Measurements from ENCODE around the gene ZSCAN21. TPM values are rescaled to one million over a fixed set of nuclear protein-coding genes. Genes with fewer than 3 reads are reported as not detected.
A peak's percentile ranks its signal among the peaks of the same experiment; 100 is the strongest.

ZSCAN21 gene
- total and polyA plus RNA-seq, 10 of the 15 experiments (the other 5 are each of a cell fraction or from before 2014, with no cell fraction given): 1.9 to 9.6 (median 7.1) TPM

DNA sequence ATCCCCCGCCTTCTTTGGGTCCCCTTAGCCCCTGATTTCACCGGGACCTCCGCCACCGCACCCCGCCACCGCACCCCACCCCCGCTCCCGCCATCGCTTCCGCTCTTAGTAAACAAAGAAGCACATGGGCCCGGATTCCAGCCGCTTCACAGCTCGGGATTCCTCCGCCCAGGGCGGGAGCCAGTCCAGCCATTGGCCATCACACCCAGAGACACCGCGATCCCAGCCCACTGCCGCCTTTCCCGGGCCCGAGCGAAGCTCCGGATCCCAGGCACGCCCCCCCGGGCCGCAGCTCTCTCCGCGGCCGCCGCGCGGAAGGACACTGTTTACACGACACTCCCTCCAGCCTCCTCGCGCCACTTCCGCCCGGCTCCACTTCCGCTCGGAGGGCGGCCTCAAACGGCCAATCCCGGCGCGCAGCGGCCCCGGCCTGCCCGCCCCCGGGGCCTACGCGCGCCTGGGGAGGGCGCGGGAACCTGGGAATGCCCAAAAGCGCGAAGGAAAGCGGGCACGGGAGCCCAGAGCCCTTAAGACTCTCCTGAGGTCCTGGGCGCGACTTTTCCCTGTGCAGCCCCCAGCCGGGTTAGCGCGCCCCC is 50.9 kb downstream of the ZSCAN21 start (continued):
- TF ChIP-seq FOXM1 (IDR thresholded peaks at IDR 0.05; ENCODE audit: low read depth, low read length): peak; percentile 66; the same call in 1 of the 2 replicates
- no peak for TF ChIP-seq HDGF (IDR thresholded peaks at IDR 0.05)
- peak; percentile 87; the same call in 1 of the 2 replicates for TF ChIP-seq ZNF207 (IDR thresholded peaks at IDR 0.05; ENCODE audit: borderline replicate concordance)
- peak; percentile 97 for TF ChIP-seq FOXK2 (IDR thresholded peaks at IDR 0.05)
- no peak for TF ChIP-seq YBX1 (IDR thresholded peaks at IDR 0.05)
- TF ChIP-seq, protein P1, sequence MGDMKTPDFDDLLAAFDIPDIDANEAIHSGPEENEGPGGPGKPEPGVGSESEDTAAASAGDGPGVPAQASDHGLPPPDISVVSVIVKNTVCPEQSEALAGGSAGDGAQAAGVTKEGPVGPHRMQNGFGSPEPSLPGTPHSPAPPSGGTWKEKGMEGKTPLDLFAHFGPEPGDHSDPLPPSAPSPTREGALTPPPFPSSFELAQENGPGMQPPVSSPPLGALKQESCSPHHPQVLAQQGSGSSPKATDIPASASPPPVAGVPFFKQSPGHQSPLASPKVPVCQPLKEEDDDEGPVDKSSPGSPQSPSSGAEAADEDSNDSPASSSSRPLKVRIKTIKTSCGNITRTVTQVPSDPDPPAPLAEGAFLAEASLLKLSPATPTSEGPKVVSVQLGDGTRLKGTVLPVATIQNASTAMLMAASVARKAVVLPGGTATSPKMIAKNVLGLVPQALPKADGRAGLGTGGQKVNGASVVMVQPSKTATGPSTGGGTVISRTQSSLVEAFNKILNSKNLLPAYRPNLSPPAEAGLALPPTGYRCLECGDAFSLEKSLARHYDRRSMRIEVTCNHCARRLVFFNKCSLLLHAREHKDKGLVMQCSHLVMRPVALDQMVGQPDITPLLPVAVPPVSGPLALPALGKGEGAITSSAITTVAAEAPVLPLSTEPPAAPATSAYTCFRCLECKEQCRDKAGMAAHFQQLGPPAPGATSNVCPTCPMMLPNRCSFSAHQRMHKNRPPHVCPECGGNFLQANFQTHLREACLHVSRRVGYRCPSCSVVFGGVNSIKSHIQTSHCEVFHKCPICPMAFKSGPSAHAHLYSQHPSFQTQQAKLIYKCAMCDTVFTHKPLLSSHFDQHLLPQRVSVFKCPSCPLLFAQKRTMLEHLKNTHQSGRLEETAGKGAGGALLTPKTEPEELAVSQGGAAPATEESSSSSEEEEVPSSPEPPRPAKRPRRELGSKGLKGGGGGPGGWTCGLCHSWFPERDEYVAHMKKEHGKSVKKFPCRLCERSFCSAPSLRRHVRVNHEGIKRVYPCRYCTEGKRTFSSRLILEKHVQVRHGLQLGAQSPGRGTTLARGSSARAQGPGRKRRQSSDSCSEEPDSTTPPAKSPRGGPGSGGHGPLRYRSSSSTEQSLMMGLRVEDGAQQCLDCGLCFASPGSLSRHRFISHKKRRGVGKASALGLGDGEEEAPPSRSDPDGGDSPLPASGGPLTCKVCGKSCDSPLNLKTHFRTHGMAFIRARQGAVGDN (IDR thresholded peaks at IDR 0.05): no peak
- TF ChIP-seq SMAD5 (IDR thresholded peaks at IDR 0.05; ENCODE audit: low read depth): no peak
- peak; percentile 84 for TF ChIP-seq NFYB (IDR thresholded peaks at IDR 0.05; ENCODE audit: insufficient read depth, low read depth, low read length)
- TF ChIP-seq POU2F2 (IDR thresholded peaks at IDR 0.05; ENCODE audit: borderline replicate concordance, low read depth, low read length): no peak; the same call in 2 of the 3 replicates
- no peak for TF ChIP-seq HDAC6 (IDR thresholded peaks at IDR 0.05; ENCODE audit: unreplicated experiment)
- TF ChIP-seq TAF1 (IDR thresholded peaks at IDR 0.05; ENCODE audit: borderline replicate concordance, low read depth, low read length): no peak
- TF ChIP-seq EP300 (IDR thresholded peaks at IDR 0.05; ENCODE audit: borderline replicate concordance in 1 of 2, control insufficient read depth in 1 of 2, low read depth in 2 of 2, low read length in 2 of 2): no peak
- peak; percentile 97 for TF ChIP-seq NBN (IDR thresholded peaks at IDR 0.05)
- TF ChIP-seq, protein P2, sequence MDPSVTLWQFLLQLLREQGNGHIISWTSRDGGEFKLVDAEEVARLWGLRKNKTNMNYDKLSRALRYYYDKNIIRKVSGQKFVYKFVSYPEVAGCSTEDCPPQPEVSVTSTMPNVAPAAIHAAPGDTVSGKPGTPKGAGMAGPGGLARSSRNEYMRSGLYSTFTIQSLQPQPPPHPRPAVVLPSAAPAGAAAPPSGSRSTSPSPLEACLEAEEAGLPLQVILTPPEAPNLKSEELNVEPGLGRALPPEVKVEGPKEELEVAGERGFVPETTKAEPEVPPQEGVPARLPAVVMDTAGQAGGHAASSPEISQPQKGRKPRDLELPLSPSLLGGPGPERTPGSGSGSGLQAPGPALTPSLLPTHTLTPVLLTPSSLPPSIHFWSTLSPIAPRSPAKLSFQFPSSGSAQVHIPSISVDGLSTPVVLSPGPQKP (IDR thresholded peaks at IDR 0.05; ENCODE audit: low read depth, low read length): peak; percentile 90
- no peak for TF ChIP-seq ZNF384 (IDR thresholded peaks at IDR 0.05; ENCODE audit: borderline replicate concordance, low read depth, low read length)
- TF ChIP-seq GATAD2B (conservative IDR thresholded peaks at IDR 0.05; ENCODE audit: low read depth): peak; percentile 94
- TF ChIP-seq, protein P3, sequence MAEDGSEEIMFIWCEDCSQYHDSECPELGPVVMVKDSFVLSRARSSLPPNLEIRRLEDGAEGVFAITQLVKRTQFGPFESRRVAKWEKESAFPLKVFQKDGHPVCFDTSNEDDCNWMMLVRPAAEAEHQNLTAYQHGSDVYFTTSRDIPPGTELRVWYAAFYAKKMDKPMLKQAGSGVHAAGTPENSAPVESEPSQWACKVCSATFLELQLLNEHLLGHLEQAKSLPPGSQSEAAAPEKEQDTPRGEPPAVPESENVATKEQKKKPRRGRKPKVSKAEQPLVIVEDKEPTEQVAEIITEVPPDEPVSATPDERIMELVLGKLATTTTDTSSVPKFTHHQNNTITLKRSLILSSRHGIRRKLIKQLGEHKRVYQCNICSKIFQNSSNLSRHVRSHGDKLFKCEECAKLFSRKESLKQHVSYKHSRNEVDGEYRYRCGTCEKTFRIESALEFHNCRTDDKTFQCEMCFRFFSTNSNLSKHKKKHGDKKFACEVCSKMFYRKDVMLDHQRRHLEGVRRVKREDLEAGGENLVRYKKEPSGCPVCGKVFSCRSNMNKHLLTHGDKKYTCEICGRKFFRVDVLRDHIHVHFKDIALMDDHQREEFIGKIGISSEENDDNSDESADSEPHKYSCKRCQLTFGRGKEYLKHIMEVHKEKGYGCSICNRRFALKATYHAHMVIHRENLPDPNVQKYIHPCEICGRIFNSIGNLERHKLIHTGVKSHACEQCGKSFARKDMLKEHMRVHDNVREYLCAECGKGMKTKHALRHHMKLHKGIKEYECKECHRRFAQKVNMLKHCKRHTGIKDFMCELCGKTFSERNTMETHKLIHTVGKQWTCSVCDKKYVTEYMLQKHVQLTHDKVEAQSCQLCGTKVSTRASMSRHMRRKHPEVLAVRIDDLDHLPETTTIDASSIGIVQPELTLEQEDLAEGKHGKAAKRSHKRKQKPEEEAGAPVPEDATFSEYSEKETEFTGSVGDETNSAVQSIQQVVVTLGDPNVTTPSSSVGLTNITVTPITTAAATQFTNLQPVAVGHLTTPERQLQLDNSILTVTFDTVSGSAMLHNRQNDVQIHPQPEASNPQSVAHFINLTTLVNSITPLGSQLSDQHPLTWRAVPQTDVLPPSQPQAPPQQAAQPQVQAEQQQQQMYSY (CRISPR knock-in tag; IDR thresholded peaks at IDR 0.05): no peak
- TF ChIP-seq, protein P4, sequence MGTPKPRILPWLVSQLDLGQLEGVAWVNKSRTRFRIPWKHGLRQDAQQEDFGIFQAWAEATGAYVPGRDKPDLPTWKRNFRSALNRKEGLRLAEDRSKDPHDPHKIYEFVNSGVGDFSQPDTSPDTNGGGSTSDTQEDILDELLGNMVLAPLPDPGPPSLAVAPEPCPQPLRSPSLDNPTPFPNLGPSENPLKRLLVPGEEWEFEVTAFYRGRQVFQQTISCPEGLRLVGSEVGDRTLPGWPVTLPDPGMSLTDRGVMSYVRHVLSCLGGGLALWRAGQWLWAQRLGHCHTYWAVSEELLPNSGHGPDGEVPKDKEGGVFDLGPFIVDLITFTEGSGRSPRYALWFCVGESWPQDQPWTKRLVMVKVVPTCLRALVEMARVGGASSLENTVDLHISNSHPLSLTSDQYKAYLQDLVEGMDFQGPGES (IDR thresholded peaks at IDR 0.05): 0 out of 2 replicates have a peak, but pooled peaks have one; percentile 9
- TF ChIP-seq ESRRA (IDR thresholded peaks at IDR 0.05; ENCODE audit: low read length): no peak

All from GM12878 (cell line).